ENCODE measurements around the gene OR2D2.

GRCh38 chr11:6856871-6857270 is 35.4 kb downstream of the OR2D2 start:
- no peak for TF ChIP-seq EZH2 (IDR thresholded peaks at IDR 0.05; ENCODE audit: borderline replicate concordance, low read depth, low read length, severe bottlenecking)
- TF ChIP-seq, protein P1, sequence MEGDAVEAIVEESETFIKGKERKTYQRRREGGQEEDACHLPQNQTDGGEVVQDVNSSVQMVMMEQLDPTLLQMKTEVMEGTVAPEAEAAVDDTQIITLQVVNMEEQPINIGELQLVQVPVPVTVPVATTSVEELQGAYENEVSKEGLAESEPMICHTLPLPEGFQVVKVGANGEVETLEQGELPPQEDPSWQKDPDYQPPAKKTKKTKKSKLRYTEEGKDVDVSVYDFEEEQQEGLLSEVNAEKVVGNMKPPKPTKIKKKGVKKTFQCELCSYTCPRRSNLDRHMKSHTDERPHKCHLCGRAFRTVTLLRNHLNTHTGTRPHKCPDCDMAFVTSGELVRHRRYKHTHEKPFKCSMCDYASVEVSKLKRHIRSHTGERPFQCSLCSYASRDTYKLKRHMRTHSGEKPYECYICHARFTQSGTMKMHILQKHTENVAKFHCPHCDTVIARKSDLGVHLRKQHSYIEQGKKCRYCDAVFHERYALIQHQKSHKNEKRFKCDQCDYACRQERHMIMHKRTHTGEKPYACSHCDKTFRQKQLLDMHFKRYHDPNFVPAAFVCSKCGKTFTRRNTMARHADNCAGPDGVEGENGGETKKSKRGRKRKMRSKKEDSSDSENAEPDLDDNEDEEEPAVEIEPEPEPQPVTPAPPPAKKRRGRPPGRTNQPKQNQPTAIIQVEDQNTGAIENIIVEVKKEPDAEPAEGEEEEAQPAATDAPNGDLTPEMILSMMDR (IDR thresholded peaks at IDR 0.05; ENCODE audit: borderline replicate concordance, extremely low read depth, low read length, poor library complexity, severe bottlenecking), result no peak
